C4-2B (cell line): ENCODE data around the gene DNAJC11.

Experiments
- H3K27ac ChIP-seq: fragments of 450-650 bp; 2 replicates; pipeline ENCODE4 v1.5.1; 2017
- ZFX ChIP-seq: fragments of 450-650 bp; IDR thresholded peaks from 2 replicates; pipeline ENCODE4 v1.6.1; 2017
- TF ChIP-seq, protein P1 (sequence below): fragments of 450-650 bp; conservative IDR thresholded peaks from 2 replicates; pipeline ENCODE4 v1.5.1; 2017; ENCODE audit warnings: mild to moderate bottlenecking

Gene DNAJC11

DNA sequence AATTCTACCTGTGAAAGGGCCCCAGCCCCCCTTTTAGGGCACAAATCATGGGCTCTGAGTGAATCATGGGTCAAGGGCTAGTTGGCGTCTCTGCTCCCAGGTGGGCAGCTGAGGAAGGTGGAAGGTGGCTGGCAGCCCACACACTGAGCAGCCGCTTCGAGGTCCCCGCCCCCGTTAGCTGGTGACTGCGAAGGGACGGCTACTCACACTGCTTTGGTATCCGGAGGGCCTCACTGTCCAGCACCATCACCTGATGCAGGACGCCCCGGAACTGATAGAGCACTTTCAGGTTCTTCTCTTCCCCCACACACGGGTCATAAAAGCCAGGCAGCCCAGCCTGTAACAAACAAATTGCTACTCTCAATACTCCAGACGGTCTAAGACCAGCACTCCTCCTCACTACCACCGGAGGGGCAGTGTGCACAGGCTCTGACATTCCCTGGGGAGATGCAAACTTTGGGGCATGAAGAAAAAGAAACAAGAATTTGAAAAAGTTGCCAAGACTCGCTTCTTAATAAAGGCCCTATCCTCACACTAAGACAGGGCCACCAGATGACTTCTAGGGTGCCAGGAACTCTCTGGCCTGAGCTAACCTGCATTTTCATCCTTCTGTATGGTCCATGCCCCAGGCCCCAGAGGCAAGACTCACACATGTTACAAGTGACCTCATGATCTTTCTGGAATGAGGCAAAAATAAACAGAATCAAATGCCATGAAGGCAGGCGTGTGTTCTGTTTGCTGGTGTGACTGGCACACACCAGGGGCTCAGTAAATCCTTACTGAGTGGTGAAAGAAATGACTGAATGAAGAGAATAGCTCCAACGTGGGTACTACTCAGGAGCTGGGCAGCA lies 65.5 kb downstream of the DNAJC11 start:
- H3K27ac ChIP-seq, result no peak overlapping the region
- TF ChIP-seq, protein P1, sequence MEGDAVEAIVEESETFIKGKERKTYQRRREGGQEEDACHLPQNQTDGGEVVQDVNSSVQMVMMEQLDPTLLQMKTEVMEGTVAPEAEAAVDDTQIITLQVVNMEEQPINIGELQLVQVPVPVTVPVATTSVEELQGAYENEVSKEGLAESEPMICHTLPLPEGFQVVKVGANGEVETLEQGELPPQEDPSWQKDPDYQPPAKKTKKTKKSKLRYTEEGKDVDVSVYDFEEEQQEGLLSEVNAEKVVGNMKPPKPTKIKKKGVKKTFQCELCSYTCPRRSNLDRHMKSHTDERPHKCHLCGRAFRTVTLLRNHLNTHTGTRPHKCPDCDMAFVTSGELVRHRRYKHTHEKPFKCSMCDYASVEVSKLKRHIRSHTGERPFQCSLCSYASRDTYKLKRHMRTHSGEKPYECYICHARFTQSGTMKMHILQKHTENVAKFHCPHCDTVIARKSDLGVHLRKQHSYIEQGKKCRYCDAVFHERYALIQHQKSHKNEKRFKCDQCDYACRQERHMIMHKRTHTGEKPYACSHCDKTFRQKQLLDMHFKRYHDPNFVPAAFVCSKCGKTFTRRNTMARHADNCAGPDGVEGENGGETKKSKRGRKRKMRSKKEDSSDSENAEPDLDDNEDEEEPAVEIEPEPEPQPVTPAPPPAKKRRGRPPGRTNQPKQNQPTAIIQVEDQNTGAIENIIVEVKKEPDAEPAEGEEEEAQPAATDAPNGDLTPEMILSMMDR, result no peak
- no peak for TF ChIP-seq ZFX

DNA sequence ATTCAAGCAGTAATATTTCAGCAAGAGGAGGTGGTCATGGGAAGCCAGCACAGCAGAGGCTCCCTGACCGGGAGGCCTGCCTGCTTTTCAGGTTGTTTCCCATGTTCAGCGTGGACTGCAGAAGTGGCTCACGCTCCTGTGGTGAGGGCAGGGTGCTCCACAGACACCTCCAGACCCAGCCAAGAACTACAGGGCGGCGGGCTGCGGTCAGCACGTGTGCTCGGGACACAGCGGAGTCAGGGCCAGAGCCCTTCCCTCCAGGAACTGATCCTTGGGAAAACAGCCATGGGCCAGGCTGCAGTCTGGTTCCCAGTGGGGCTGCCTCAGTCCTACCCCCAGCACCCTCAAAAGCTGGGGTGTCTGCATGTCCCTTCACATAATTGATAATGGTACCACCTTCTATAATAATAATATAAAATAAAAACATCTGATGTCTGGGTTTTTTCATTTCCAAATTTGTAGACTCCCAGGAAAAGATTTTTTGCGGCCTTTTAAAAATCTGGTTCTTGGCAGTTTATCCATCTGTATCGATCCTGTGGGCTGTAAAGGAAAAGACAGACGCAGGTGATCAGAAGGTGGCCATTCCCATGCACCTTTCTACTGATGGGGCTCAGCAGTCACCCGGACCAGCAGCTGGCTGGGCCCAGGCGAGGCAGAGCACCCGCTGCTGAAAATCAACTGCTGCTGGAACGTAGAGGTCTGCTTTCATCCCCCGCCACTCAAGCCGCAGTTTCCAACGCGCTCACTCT lies 66.3 kb downstream of the DNAJC11 start:
- H3K27ac ChIP-seq, result no peak overlapping the region
- TF ChIP-seq, protein P1, result no peak
- no peak for TF ChIP-seq ZFX

DNA sequence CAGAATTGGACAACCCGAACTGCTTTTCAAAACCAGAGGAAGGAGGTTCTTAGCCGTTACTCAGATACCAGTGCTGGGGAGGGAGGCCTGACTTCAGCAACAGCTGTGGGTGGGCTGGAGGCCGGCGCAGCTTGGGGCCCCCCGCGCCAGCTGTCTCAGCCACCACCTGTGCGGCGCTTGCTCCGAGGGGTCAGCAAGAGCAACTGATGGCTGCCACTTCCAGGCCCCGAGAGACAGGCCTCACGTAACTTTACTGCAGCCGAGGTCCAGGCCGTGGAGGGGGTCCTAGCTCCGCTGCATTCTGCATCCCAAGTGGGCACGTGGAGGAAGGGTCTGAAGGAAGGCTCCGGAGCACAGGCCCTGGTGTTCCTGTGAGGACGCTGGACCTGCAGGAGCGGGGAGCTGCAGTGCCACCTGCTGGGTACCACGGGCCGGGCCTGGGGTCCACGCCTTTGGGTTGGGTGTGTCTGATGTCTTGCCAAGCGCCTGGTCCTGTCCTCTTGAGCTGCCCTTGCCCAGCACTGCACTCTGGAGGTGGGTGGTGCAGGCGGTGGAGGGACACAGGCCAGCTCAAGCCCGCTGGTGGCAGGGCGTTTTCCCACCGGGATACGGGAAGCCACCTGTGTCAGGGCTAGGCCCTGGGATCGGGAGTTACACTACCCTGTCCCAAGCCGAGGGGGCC lies 67.1 kb downstream of the DNAJC11 start:
- TF ChIP-seq, protein P1, result no peak; the same call in 1 of the 2 replicates
- TF ChIP-seq ZFX, result no peak
- no peak overlapping the region for H3K27ac ChIP-seq

DNA sequence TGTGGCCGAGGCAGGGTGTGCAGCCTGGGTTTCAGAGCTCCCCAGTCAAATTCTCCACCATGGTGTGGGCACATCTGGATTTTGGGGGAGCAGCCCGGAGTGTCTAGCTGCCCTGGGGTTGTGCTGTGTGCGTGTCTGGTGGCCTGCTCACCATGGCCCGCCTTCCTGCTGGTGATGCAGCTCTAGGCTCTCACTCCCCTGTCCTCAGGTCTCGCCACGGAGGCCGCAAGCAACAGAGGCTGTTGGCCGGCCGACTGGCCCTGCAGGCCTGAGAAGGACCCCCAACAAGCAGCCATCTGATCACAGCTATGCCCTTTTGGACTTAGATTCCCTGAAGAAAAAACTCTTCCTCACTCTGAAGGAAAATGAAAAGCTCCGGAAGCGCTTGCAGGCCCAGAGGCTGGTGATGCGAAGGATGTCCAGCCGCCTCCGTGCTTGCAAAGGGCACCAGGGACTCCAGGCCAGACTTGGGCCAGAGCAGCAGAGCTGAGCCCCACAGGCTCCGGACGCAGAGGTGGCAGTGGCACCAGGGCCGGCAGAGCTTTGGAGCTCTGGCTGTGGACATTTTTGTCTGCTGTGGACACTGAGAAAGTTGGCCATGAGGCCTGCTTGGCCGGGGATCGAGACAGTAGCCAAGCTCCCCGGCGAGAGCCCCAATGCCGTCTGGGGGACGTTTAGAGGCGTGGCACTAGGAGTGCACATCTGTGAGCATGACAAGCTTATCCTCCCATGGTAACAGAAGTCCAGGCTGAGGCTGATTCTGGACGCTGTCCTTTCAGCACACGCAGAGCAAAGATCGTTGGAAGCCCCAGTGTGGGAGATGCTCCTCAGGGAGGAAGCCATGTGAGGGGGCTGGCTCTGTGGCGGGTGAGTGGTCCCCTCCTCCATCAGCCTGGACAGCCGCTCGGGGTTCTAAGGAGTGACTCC lies 68.8 kb downstream of the DNAJC11 start:
- H3K27ac ChIP-seq, result no peak overlapping the region
- TF ChIP-seq ZFX, result no peak
- TF ChIP-seq, protein P1, result no peak

DNA sequence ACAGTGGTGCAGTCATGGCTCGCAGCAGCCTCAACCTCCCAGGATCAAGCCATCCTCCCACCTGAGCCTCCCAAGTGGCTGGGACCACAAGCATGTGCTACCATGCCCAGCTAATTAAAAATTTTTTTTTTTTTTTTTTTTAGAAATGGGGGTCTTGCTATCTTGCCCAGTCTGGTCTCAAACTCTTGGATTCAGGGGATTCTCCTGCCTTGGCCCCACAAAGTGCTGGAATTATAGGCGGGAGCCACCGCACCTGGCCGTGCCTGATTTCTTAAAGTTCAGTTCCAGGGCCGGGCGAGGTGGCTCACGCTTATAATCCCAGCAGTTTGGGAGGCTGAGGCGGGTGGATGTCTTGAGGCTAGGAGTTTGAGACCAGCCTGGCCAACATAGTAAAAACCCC lies 70.6 kb downstream of the DNAJC11 start:
- TF ChIP-seq, protein P1, result no peak
- TF ChIP-seq ZFX, result no peak
- no peak overlapping the region for H3K27ac ChIP-seq

DNA sequence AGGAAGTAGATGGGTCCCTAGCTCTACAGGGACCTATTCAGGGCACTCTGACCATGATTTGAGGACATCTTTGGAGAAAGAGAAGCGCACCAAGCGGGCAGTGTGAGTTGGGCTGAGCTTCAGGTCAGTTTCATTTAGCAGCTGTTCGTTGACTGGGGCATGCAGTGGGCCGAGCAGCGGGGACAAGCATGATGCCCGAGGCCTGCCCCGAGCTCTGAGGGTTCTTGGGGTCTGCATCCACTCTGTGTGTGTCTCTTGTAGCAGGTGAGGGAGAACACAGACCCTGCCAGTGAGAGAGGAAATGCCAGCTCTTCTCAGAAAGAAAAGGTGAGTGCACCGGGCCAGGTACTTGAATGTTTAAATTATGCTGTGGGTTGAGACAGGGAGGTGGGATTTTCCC lies 71.6 kb downstream of the DNAJC11 start:
- TF ChIP-seq, protein P1, result no peak
- no peak for TF ChIP-seq ZFX
- no peak overlapping the region for H3K27ac ChIP-seq
